ENCODE data around the gene ITIH3. TPM values are rescaled to one million over a fixed set of nuclear protein-coding genes. Genes with fewer than 3 reads are reported as not detected.

Gene ITIH3
- total RNA-seq, 4 donors from 2014 or later, result 0.18 to 5.6 (median 1.2) TPM

- H3K27me3 ChIP-seq, result no peaks in the 10 kb centered on the region
- H3K4me1 ChIP-seq, result peaks cover 8% of the 10 kb centered on the region
- H3K9me3 ChIP-seq, result no peaks in the 10 kb centered on the region
- WGBS, result 100% methylated on average over 2 of the region's 7 CpGs
- H3K36me3 ChIP-seq, result no peaks in the 10 kb centered on the region
- no peak overlapping the region for H3K27ac ChIP-seq
- TF ChIP-seq POLR2A (IDR thresholded peaks at IDR 0.05), result no peak
- no peak for TF ChIP-seq POLR2AphosphoS5 (IDR thresholded peaks at IDR 0.05)
- no peak for TF ChIP-seq CTCF (IDR thresholded peaks at IDR 0.05)
- TF ChIP-seq EP300 (IDR thresholded peaks at IDR 0.05), result no peak
- DNase-seq (ENCODE audit: low spot score in 2 of 2), result no peak
- H3K4me3 ChIP-seq, result no peak overlapping the region
Measured at GRCh38 chr3:52792413-52792812, 2.2 kb upstream of the ITIH3 start.

DNA sequence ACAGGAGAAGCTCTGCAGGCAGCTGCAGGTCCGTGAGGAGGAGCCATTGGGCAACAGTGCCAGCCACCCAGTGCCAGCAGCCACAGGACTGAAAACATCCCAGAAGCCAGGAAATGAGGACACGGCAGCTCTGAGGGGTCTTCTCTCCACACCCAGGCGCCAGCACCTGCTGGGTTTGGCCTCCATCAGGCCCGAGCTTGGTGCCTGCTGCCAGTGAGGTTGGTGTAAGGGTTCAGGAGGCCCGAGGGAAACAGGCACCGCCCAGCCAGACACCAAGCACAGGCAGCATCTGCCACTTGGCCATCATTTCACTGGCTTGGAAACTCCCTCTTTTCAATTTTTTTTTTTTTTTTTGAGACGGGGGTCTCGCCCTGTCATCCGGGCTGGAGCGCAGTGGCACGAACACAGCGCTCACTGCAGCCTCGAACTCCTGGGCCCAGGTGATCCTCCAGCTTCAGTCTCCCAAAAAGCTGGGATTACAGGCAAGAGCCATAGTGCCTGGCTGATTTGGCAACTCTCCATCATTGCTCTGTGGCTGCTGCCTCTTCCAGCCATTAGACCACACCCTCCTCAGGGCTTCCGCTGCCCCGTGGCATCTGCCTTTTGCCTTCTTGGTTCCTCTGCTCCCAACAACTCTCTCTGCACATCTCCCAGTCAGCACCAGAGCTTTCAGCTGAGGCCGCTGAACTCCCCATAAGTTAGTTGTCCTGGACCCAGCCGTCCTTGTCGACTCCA is 1.5 kb upstream of the ITIH3 start:
- WGBS, result 55% methylated on average over 18 of the region's 18 CpGs
- Histone ChIP-seq H3K9me3 (no peaks in the 10 kb centered on the region), H3K27ac (no peak overlapping the region), H3K4me1 (peaks cover 8% of the 10 kb centered on the region), H3K4me3 (no peak overlapping the region), H3K36me3 (no peaks in the 10 kb centered on the region), H3K27me3 (no peaks in the 10 kb centered on the region)
- DNase-seq (ENCODE audit: low spot score in 2 of 2), result no peak
- TF ChIP-seq POLR2A (IDR thresholded peaks at IDR 0.05), result no peak
- TF ChIP-seq CTCF (IDR thresholded peaks at IDR 0.05), result no peak
- no peak for TF ChIP-seq EP300 (IDR thresholded peaks at IDR 0.05)
- TF ChIP-seq POLR2AphosphoS5 (IDR thresholded peaks at IDR 0.05), result no peak

GRCh38 chr3:52793702-52794611 is 639 bp upstream of the ITIH3 start:
- no peak overlapping the region for H3K27ac ChIP-seq
- WGBS, result 96% methylated on average over 7 of the region's 9 CpGs

DNA sequence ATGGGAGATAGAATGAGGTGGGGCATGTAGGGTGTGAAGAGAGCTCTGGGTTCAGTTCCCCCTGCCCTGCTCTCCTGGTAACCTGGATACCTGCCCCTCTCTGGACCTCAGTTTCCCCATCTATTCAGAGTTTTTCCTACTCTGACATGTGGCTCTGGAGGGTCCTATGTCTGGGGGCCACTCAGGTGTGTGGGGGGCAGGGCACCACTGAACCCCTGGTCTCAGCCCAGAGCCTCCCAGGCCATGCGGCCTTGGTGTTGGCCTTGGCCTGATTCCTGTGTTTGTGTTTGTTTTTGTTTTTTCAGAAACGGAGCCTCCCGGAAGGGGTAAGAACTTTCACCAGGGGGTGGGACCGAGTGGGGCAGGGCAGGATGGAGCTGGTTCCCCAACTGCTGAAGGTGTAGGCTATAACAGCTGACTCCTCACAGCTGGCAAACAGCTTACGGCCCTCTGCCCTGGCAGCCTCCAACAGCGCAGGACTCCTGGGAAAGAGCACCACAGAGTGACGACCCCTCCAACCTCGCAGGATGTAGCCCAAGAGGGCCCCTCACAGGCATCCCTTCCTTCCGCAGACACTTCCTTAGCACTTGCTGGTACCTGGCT is 803 bp downstream of the ITIH3 start:
- no peak for DNase-seq (ENCODE audit: low spot score in 2 of 2)
- H3K9me3 ChIP-seq, result no peaks in the 10 kb centered on the region
- peaks cover 8% of the 10 kb centered on the region for H3K4me1 ChIP-seq
- no peaks in the 10 kb centered on the region for H3K27me3 ChIP-seq
- no peaks in the 10 kb centered on the region for H3K36me3 ChIP-seq
- no peak overlapping the region for H3K4me3 ChIP-seq
- TF ChIP-seq EP300 (IDR thresholded peaks at IDR 0.05), result no peak
- TF ChIP-seq POLR2A (IDR thresholded peaks at IDR 0.05), result no peak
- no peak for TF ChIP-seq POLR2AphosphoS5 (IDR thresholded peaks at IDR 0.05)
- TF ChIP-seq CTCF (IDR thresholded peaks at IDR 0.05), result no peak
- WGBS, result 81% methylated on average over 8 of the region's 9 CpGs
- no peak overlapping the region for H3K27ac ChIP-seq

More at GRCh38 chr3:52793702-52794611, 639 bp upstream of the ITIH3 start:
- H3K9me3 ChIP-seq, result no peaks in the 10 kb centered on the region
- DNase-seq (ENCODE audit: low spot score in 2 of 2), result no peak
- no peak for TF ChIP-seq POLR2AphosphoS5 (IDR thresholded peaks at IDR 0.05)
- TF ChIP-seq POLR2A (IDR thresholded peaks at IDR 0.05), result no peak
- TF ChIP-seq CTCF (IDR thresholded peaks at IDR 0.05), result no peak
- TF ChIP-seq EP300 (IDR thresholded peaks at IDR 0.05), result no peak
- H3K27me3 ChIP-seq, result no peaks in the 10 kb centered on the region
- peaks cover 8% of the 10 kb centered on the region for H3K4me1 ChIP-seq
- no peak overlapping the region for H3K4me3 ChIP-seq
- no peaks in the 10 kb centered on the region for H3K36me3 ChIP-seq

Data from suprapubic skin (tissue), 4 donors.